Limb (tissue), 2 donors: ENCODE results near the gene ELF1.
"Not testable (repeated sequence)": the region's sequence is repeated elsewhere in the genome, so short reads cannot be mapped to it uniquely, and the experiment has no call there.

Source experiments
- DNase-seq, 2 donors: peaks; one replicate each; pipeline ENCODE4 v3.0.0-alpha.2; 2016; ENCODE audit errors: extremely low spot score in 2 of 2

The ELF1 gene

GRCh38 chr13:41042419-41042818 lies 23.3 kb upstream of the ELF1 start:
- DNase-seq = not testable (repeated sequence)

- DNase-seq = no peak
Observed at GRCh38 chr13:41040584-41041334, 21.6 kb upstream of the ELF1 start.

- DNase-seq = no peak
Observed at GRCh38 chr13:41039746-41040145, 20.6 kb upstream of the ELF1 start.

GRCh38 chr13:41036557-41036956 lies 17.4 kb upstream of the ELF1 start:
- not testable (repeated sequence) for DNase-seq

- no peak for DNase-seq
Observed at GRCh38 chr13:41034881-41035280, 15.8 kb upstream of the ELF1 start.

GRCh38 chr13:41034382-41034781 lies 15.3 kb upstream of the ELF1 start:
- no peak for DNase-seq

GRCh38 chr13:41032691-41033376 lies 13.7 kb upstream of the ELF1 start:
- DNase-seq = no peak

GRCh38 chr13:41029629-41030028 lies 10.5 kb upstream of the ELF1 start:
- no peak for DNase-seq

- DNase-seq = no peak
Observed at GRCh38 chr13:41028051-41028450, 8.9 kb upstream of the ELF1 start.

GRCh38 chr13:41026788-41027187 lies 7.7 kb upstream of the ELF1 start:
- DNase-seq = no peak

- no peak for DNase-seq
Observed at GRCh38 chr13:41025518-41025917, 6.4 kb upstream of the ELF1 start.

GRCh38 chr13:41019578-41020347 lies 647 bp upstream of the ELF1 start:
- no peak for DNase-seq

- DNase-seq = no peak
Observed at GRCh38 chr13:41018602-41018948, 541 bp downstream of the ELF1 start.

GRCh38 chr13:41017817-41018601 lies 1.1 kb downstream of the ELF1 start:
- no peak for DNase-seq

GRCh38 chr13:41017159-41017558 lies 2.0 kb downstream of the ELF1 start:
- no peak for DNase-seq

- no peak for DNase-seq
Observed at GRCh38 chr13:41015920-41016319, 3.2 kb downstream of the ELF1 start.

- no peak for DNase-seq
Observed at GRCh38 chr13:41013835-41014234, 5.3 kb downstream of the ELF1 start.

GRCh38 chr13:41012536-41012935 lies 6.6 kb downstream of the ELF1 start:
- DNase-seq = no peak

GRCh38 chr13:41011382-41011956 lies 7.6 kb downstream of the ELF1 start:
- no peak for DNase-seq

GRCh38 chr13:41008349-41008980 lies 10.7 kb downstream of the ELF1 start:
- DNase-seq = no peak

GRCh38 chr13:41007744-41008128 lies 11.4 kb downstream of the ELF1 start:
- DNase-seq = no peak
